HepG2 (cell line): ENCODE measurements around the gene PNO1. TPM values are rescaled to one million over a fixed set of nuclear protein-coding genes. Genes with fewer than 3 reads are reported as not detected.

Source experiments
- ARHGAP35 ChIP-seq: sonication (generic); formaldehyde crosslinking; IDR thresholded peaks from 2 replicates; pipeline ENCODE4 v1.9.0; 2022; ENCODE audit warnings: mild to moderate bottlenecking, inconsistent platforms, moderate library complexity, missing genetic modification reagents, borderline replicate concordance
- ARNT2 ChIP-seq: sonication (generic); formaldehyde crosslinking; IDR thresholded peaks from 2 replicates; pipeline ENCODE4 v1.8.0; 2022; ENCODE audit warnings: mild to moderate bottlenecking, low read depth, missing genetic modification reagents, moderate library complexity
- ISL2 ChIP-seq: sonication (generic); formaldehyde crosslinking; IDR thresholded peaks from 2 replicates; pipeline ENCODE4 v1.5.0; 2020; ENCODE audit warnings: missing genetic modification reagents
- MBNL3 ChIP-seq: fragments of 250-450 bp; sonication (Bioruptor Pico); conservative IDR thresholded peaks from 2 replicates; pipeline ENCODE4 v1.8.0; 2022; ENCODE audit warnings: mild to moderate bottlenecking, inconsistent platforms
- SKIL ChIP-seq: sonication (generic); formaldehyde crosslinking; IDR thresholded peaks from 2 replicates; pipeline ENCODE4 v1.8.0; 2022; ENCODE audit warnings: missing genetic modification reagents, mild to moderate bottlenecking, moderate library complexity, borderline replicate concordance
- SPEN ChIP-seq: sonication (generic); formaldehyde crosslinking; IDR thresholded peaks from 2 replicates; pipeline ENCODE4 v1.5.1; 2020; ENCODE audit warnings: low read depth, mild to moderate bottlenecking, missing genetic modification reagents
- TBX2 ChIP-seq: sonication (generic); formaldehyde crosslinking; IDR thresholded peaks from 2 replicates; pipeline ENCODE4 v1.5.0; 2020; ENCODE audit warnings: missing genetic modification reagents, mild to moderate bottlenecking, borderline replicate concordance
- ZBTB7A ChIP-seq: sonication (generic); formaldehyde crosslinking; IDR thresholded peaks from 2 replicates; pipeline ENCODE4 v1.8.0; 2022; ENCODE audit warnings: mild to moderate bottlenecking, missing genetic modification reagents
- ZIK1 ChIP-seq: sonication (generic); formaldehyde crosslinking; IDR thresholded peaks from 2 replicates; pipeline ENCODE4 v1.5.0; 2020; ENCODE audit warnings: mild to moderate bottlenecking, low read depth, missing genetic modification reagents, borderline replicate concordance
- ZNF468 ChIP-seq: sonication (generic); formaldehyde crosslinking; IDR thresholded peaks from 2 replicates; pipeline ENCODE4 v1.8.0; 2022; ENCODE audit warnings: mild to moderate bottlenecking, moderate library complexity, missing genetic modification reagents
- ZNF530 ChIP-seq: sonication (generic); formaldehyde crosslinking; IDR thresholded peaks from 2 replicates; pipeline ENCODE4 v1.5.0; 2020; ENCODE audit warnings: low read depth, mild to moderate bottlenecking, missing genetic modification reagents
- ZNF670 ChIP-seq: sonication (generic); formaldehyde crosslinking; IDR thresholded peaks from 2 replicates; pipeline ENCODE4 v1.8.0; 2022; ENCODE audit warnings: mild to moderate bottlenecking, missing genetic modification reagents, borderline replicate concordance
- ZNF746 ChIP-seq: sonication (generic); formaldehyde crosslinking; IDR thresholded peaks from 2 replicates; pipeline ENCODE4 v1.8.0; 2022; ENCODE audit warnings: mild to moderate bottlenecking, missing genetic modification reagents
- polyA plus RNA-seq, 8 experiments: library from polyadenylated mRNA; depleted of rRNA in 3 of 8; stranded (reverse) in 7 of 8; unstranded in 1 of 8; fragments of >200 nt; fragmentation: Illumina TruSeq in 4 of 8; extraction: Trizol in 4 of 8; gene quantifications; 2 replicates each; pipeline versions ENCODE4 v1.2.1 to v1.2.3, GENCODE V29; 2011 to 2016; ENCODE audit warnings: low read depth in 4 of 8, missing spikeins in 1 of 8, mixed read lengths in 1 of 8; ENCODE audit not compliant: insufficient read depth in 1 of 8
- total RNA-seq, 5 experiments: library from RNA; depleted of rRNA; stranded (reverse); fragments of >200 nt; fragmentation: Illumina TruSeq; extraction: Trizol; gene quantifications; 2 replicates each; pipeline ENCODE4 v1.2.3, GENCODE V29; 2016; ENCODE audit warnings: low read depth in 1 of 5
- TF ChIP-seq, protein P1 (sequence below): IDR thresholded peaks from 2 replicates; pipeline ENCODE4 v1.6.1; 2012; ENCODE audit warnings: low read length, improper control_type of control experiment
- TF ChIP-seq, protein P2 (sequence below): sonication (generic); formaldehyde crosslinking; IDR thresholded peaks from 2 replicates; pipeline ENCODE4 v1.5.0; 2020; ENCODE audit warnings: mild to moderate bottlenecking, missing genetic modification reagents, moderate library complexity
- TF ChIP-seq, protein P3 (sequence below): sonication (generic); formaldehyde crosslinking; IDR thresholded peaks from 2 replicates; pipeline ENCODE4 v1.5.1; 2020; ENCODE audit warnings: missing genetic modification reagents, mild to moderate bottlenecking, borderline replicate concordance
- TF ChIP-seq, protein P4 (sequence below): sonication (generic); formaldehyde crosslinking; conservative IDR thresholded peaks from 2 replicates; pipeline ENCODE4 v1.4.0; 2020; ENCODE audit warnings: missing genetic modification reagents

PNO1 gene
- total and polyA plus RNA-seq, 2 of the 13 experiments (the other 11 are each of a cell fraction or from before 2014, with no cell fraction given): 12.8 to 48.5 TPM

GRCh38 chr2:68121873-68122679, 35.6 kb upstream of the PNO1 start (continued):
- TF ChIP-seq SPEN (CRISPR knock-in tag) (0 out of 2 replicates have a peak, but pooled peaks have one; percentile 37), TBX2 (CRISPR knock-in tag) (no peak), ZNF530 (CRISPR knock-in tag) (no peak), ZNF670 (CRISPR knock-in tag) (no peak), MBNL3 (CRISPR knock-in tag) (no peak), SKIL (CRISPR knock-in tag) (no peak), ZNF468 (no peak), ARNT2 (CRISPR knock-in tag) (0 out of 2 replicates have a peak, but pooled peaks have one; percentile 5), ZBTB7A (CRISPR knock-in tag) (no peak), ISL2 (no peak), ZIK1 (CRISPR knock-in tag) (no peak), ZNF746 (no peak), ARHGAP35 (CRISPR knock-in tag) (no peak)
- TF ChIP-seq, protein P1, sequence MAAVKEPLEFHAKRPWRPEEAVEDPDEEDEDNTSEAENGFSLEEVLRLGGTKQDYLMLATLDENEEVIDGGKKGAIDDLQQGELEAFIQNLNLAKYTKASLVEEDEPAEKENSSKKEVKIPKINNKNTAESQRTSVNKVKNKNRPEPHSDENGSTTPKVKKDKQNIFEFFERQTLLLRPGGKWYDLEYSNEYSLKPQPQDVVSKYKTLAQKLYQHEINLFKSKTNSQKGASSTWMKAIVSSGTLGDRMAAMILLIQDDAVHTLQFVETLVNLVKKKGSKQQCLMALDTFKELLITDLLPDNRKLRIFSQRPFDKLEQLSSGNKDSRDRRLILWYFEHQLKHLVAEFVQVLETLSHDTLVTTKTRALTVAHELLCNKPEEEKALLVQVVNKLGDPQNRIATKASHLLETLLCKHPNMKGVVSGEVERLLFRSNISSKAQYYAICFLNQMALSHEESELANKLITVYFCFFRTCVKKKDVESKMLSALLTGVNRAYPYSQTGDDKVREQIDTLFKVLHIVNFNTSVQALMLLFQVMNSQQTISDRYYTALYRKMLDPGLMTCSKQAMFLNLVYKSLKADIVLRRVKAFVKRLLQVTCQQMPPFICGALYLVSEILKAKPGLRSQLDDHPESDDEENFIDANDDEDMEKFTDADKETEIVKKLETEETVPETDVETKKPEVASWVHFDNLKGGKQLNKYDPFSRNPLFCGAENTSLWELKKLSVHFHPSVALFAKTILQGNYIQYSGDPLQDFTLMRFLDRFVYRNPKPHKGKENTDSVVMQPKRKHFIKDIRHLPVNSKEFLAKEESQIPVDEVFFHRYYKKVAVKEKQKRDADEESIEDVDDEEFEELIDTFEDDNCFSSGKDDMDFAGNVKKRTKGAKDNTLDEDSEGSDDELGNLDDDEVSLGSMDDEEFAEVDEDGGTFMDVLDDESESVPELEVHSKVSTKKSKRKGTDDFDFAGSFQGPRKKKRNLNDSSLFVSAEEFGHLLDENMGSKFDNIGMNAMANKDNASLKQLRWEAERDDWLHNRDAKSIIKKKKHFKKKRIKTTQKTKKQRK: no peak
- TF ChIP-seq, protein P2, sequence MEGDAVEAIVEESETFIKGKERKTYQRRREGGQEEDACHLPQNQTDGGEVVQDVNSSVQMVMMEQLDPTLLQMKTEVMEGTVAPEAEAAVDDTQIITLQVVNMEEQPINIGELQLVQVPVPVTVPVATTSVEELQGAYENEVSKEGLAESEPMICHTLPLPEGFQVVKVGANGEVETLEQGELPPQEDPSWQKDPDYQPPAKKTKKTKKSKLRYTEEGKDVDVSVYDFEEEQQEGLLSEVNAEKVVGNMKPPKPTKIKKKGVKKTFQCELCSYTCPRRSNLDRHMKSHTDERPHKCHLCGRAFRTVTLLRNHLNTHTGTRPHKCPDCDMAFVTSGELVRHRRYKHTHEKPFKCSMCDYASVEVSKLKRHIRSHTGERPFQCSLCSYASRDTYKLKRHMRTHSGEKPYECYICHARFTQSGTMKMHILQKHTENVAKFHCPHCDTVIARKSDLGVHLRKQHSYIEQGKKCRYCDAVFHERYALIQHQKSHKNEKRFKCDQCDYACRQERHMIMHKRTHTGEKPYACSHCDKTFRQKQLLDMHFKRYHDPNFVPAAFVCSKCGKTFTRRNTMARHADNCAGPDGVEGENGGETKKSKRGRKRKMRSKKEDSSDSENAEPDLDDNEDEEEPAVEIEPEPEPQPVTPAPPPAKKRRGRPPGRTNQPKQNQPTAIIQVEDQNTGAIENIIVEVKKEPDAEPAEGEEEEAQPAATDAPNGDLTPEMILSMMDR (CRISPR knock-in tag): peak; percentile 96
- TF ChIP-seq, protein P3, sequence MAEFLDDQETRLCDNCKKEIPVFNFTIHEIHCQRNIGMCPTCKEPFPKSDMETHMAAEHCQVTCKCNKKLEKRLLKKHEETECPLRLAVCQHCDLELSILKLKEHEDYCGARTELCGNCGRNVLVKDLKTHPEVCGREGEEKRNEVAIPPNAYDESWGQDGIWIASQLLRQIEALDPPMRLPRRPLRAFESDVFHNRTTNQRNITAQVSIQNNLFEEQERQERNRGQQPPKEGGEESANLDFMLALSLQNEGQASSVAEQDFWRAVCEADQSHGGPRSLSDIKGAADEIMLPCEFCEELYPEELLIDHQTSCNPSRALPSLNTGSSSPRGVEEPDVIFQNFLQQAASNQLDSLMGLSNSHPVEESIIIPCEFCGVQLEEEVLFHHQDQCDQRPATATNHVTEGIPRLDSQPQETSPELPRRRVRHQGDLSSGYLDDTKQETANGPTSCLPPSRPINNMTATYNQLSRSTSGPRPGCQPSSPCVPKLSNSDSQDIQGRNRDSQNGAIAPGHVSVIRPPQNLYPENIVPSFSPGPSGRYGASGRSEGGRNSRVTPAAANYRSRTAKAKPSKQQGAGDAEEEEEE (CRISPR knock-in tag): no peak
- TF ChIP-seq, protein P4, sequence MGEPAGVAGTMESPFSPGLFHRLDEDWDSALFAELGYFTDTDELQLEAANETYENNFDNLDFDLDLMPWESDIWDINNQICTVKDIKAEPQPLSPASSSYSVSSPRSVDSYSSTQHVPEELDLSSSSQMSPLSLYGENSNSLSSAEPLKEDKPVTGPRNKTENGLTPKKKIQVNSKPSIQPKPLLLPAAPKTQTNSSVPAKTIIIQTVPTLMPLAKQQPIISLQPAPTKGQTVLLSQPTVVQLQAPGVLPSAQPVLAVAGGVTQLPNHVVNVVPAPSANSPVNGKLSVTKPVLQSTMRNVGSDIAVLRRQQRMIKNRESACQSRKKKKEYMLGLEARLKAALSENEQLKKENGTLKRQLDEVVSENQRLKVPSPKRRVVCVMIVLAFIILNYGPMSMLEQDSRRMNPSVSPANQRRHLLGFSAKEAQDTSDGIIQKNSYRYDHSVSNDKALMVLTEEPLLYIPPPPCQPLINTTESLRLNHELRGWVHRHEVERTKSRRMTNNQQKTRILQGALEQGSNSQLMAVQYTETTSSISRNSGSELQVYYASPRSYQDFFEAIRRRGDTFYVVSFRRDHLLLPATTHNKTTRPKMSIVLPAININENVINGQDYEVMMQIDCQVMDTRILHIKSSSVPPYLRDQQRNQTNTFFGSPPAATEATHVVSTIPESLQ: no peak
